Anterior cingulate cortex (tissue), 58 donors: ENCODE data around the gene TEKT5.
"Not testable (repeated sequence)": the region's sequence is repeated elsewhere in the genome, so short reads cannot be mapped to it uniquely, and the experiment has no call there.

ENCODE experiments used
- DNase-seq, 58 donors: peaks; one replicate each; lab custom pipeline; 2025; lab: John Stamatoyannopoulos, UW

Gene TEKT5

GRCh38 chr16:10662212-10662611, 32.5 kb downstream of the TEKT5 start:
- no peak for DNase-seq

- DNase-seq = no peak
Measured at GRCh38 chr16:10661737-10662136, 33.0 kb downstream of the TEKT5 start.

GRCh38 chr16:10660950-10661635, 33.6 kb downstream of the TEKT5 start:
- no peak for DNase-seq

GRCh38 chr16:10658943-10659342, 35.8 kb downstream of the TEKT5 start:
- DNase-seq = no peak

- no peak for DNase-seq
Measured at GRCh38 chr16:10657925-10658324, 36.8 kb downstream of the TEKT5 start.

- no peak for DNase-seq
Measured at GRCh38 chr16:10656618-10657017, 38.1 kb downstream of the TEKT5 start.

GRCh38 chr16:10655415-10655977, 39.2 kb downstream of the TEKT5 start:
- no peak for DNase-seq

GRCh38 chr16:10654592-10655414, 39.9 kb downstream of the TEKT5 start:
- DNase-seq = no peak

- peak in 16 of 58 donors; percentile 1 to 43 (median 6) for DNase-seq
Measured at GRCh38 chr16:10652730-10653590, 41.8 kb downstream of the TEKT5 start.

GRCh38 chr16:10649098-10649497, 45.6 kb downstream of the TEKT5 start:
- not testable (repeated sequence) for DNase-seq

- DNase-seq = no peak
Measured at GRCh38 chr16:10647721-10648296, 46.9 kb downstream of the TEKT5 start.

GRCh38 chr16:10647264-10647720, 47.4 kb downstream of the TEKT5 start:
- DNase-seq = no peak

GRCh38 chr16:10646581-10647263, 48.0 kb downstream of the TEKT5 start:
- no peak for DNase-seq

GRCh38 chr16:10646228-10646580, 48.5 kb downstream of the TEKT5 start:
- no peak for DNase-seq

- DNase-seq = no peak
Measured at GRCh38 chr16:10644092-10644491, 50.6 kb downstream of the TEKT5 start.

GRCh38 chr16:10642964-10643363, 51.8 kb downstream of the TEKT5 start:
- no peak for DNase-seq

GRCh38 chr16:10641953-10642949, 52.5 kb downstream of the TEKT5 start:
- no peak for DNase-seq

- DNase-seq = no peak
Measured at GRCh38 chr16:10641555-10641952, 53.2 kb downstream of the TEKT5 start.
